Caki2 (cell line): ENCODE results near the gene RINL. TPM values are rescaled to one million over a fixed set of nuclear protein-coding genes. Genes with fewer than 3 reads are reported as not detected.
"Not testable (repeated sequence)": the region's sequence is repeated elsewhere in the genome, so short reads cannot be mapped to it uniquely, and the experiment has no call there.

Experiments
- DNase-seq: peaks from one replicate; pipeline ENCODE4 v3.0.0-alpha.2; 2015; ENCODE audit warnings: low read depth
- in situ Hi-C: cut with HindIII; loops from 2 replicates; pipeline ENCODE4 v1.10.0; 2016; ENCODE audit warnings: low sequenced_read_pairs, low pct_unique_long_range_greater_than_20kb, mixed read lengths
- total RNA-seq: library from RNA; depleted of rRNA; stranded (reverse); fragments of >200 nt; shearing (Covaris generic); gene quantifications from 2 replicates; pipeline ENCODE4 v1.2.3, GENCODE V29; 2014; ENCODE audit warnings: low replicate concordance

The RINL gene
- total RNA-seq, 1 experiment from 2014 or later, result 9.9 TPM

DNA sequence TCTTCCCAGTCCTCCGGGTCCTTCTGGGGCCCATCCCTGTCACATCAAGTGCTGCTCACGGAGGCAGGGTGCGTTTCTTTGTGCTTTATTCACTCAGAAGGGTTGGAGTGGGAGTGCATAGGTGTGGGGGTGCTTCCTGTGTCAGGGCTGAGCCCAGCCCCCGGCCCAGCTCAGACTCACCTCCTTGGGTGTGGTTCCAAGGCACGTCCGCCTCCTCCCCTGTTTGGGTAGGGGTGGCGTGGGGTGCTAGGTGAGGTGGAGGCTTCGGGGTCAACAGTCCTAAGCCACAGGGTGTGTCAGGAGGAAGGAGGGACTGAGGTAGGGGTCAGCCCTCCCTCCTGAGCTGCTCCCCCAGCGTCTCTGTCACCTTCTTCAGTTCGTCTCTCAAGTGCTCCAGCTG, 30.8 kb upstream of the RINL start:
- no peak for DNase-seq
- in situ Hi-C loops, result no loop called here

DNA sequence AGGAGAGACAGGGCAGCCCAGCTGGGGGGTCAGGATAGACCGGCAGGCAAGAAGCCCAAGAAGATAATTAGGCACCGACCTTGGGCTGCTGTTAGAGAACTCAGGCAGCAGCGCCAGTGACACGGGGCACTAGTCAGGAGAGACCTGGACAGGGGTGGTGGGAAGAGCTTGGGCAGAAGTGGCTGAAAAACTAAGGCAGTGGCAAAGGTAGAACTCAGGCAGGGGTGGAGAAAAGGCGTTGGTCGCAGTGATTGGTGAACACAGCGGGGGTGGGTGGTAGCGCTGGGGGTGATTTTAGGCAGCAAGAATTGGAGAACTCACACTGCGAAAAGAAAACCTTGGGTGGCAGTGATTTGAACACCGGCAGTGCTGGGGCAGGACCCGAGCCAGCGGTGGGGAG, 29.6 kb upstream of the RINL start:
- in situ Hi-C loops, result no loop called here

DNA sequence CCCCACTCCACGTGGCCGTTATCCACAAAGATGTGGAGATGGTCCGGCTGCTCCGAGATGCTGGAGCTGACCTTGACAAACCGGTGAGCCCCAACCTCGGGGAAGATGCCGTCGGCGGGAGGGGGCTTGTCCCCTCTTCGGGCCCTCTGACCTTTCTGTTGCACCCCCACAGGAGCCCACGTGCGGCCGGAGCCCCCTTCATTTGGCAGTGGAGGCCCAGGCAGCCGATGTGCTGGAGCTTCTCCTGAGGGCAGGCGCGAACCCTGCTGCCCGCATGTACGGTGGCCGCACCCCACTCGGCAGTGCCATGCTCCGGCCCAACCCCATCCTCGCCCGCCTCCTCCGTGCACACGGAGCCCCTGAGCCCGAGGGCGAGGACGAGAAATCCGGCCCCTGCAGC, 29.2 kb upstream of the RINL start:
- in situ Hi-C loops, result no loop called here
- DNase-seq, result no peak

More for the DNA sequence above, 29.6 kb upstream of the RINL start:
- no peak for DNase-seq

DNA sequence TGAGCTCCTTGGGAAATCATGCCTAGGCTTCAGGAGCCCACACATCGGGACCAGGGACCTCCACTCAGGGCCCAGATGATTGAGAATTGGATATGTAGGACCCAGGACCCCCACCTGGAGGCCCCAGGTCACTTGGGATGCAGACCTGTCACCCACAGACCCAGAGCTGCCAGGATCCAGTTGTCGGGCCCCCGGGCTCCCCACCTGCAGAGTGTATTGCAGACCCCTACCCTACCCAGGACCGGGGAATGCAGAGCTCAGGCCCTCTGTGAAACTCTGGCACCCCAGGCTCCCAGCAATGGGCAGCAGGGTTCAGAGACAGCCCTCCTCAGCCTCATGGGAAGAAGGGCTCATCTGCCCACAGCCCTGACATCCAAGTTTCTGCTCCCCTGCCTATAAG, 27.5 kb upstream of the RINL start:
- DNase-seq, result no peak
- in situ Hi-C loops, result no loop called here

DNA sequence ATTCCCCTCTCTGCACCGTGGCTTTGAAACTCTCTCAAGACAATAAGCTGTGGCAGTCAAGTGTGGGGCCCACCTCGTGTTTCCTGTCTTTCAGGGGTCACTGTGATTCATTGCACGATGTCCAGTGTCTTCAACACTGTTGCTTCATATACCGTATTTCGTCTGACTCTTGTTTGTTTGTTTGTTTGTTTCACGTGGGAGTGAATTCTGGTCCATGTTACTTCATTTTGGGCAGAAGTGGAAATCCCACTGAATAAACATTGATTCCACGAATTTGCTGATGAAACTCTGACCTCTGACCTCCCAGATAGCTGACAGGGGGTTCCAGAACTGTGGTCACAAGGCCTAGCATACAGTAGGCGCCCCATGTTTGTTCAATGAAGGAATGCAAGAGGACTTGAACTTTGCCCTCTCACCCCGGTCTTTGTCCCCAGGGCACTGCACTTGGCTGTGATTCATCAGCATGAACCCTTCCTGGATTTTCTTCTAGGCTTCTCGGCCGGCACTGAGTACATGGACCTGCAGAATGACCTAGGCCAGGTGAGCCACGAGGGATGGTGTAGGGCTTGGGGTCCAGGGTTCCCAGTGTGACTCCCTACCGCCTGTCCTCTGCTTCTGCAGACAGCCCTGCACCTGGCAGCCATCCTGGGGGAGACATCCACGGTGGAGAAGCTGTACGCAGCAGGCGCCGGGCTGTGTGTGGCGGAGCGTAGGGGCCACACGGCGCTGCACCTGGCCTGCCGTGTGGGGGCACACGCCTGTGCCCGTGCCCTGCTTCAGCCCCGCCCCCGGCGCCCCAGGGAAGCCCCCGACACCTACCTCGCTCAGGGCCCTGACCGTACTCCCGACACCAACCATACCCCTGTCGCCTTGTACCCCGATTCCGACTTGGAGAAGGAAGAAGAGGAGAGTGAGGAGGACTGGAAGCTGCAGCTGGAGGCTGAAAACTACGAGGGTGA, 26.8 kb upstream of the RINL start:
- no peak for DNase-seq
- in situ Hi-C loops, result no loop called here

DNA sequence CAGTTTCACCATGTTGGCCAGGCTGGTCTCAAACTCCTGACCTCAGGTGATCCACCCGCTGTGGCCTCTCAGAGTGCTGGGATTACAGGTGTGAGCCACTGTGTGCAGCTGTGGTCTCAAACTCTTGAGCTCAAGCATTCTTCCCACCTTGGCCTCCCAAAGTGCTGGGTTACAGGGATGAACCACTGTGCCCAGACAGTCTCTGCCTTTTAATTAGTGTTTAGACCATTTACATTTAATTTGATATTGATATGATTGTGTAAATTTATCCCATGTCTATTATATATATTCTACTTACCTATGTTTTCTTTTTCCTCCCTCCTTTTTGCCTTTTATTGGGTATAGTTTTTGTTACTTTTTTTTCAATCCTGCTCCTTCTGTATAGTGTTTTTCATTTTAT, 23.6 kb upstream of the RINL start:
- in situ Hi-C loops, result no loop called here
- DNase-seq, result no peak

DNA sequence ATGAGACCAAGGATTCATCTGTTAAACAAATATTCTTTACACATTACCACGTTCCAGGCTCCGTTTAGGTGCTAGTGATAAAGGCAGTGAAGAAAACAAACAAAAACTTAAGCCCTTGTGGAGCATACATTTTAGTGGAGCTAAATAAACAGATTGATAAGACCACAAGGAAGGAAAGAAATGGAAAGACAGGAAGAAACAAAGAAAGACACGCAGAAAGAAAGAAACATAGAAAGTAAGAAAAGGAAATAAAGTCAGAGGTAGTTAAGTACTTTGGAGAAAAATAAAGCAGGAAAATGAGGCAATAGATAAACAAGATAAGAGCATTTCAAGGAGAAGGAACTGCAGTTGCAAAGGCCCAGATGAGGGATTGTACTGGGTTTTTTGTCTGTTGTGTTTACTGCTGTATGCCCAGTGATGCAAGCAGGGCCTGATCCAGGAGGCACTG, 22.7 kb upstream of the RINL start:
- in situ Hi-C loops, result no loop called here
- DNase-seq, result no peak

DNA sequence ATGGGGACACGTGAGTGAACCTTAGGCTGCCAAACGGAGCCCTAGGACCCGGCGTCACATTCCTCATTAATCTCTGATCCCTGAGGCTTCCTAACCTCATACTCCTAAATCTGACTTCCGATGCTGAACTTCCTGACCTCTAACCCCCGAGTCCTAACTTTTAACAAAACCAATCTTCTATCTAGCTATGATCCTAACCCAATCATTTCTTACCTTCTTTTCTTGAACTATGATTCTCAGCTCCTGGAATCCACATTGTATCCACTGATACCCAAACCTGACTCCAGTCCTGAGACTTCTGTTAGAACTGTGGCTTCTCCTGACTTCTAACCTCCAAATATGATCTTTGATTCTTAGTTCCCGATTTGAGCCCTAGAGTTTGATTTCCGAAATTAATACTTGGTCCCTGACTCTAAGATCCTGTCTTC, 22.1 kb upstream of the RINL start:
- no peak for DNase-seq
- in situ Hi-C loops, result no loop called here

DNA sequence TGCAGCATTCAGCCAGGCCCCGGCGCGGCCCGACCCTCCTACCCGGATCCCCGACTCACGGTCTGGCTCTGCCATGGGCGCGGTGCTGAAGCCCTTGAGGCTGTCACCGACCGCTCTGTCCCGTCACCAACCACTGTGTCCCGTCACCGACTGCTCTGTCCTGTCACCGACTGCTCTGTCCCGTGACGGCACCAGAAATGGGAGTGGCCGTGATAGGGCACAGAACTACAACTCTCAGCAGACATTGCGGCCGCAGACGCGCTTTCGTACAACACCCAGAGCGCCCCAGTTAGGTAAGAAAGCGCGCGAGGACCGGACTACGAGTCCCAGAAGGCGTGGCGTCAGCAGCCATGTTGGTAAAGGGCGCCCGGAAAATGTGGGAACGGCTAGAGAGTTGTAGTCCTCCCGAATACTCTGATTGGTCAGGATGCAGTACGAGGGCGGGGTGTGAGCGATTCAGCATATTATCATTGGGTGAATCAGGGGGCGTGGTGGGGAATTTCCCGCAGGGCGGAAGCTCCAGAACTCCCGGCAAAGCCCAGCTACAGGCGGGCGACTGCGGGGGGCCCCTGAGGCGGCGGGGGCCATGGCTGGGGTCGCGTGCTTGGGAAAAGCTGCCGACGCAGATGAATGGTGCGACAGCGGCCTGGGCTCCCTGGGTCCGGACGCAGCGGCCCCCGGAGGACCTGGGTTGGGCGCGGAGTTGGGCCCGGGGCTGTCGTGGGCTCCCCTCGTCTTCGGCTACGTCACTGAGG, 21.5 kb upstream of the RINL start, which contains the start of the genes NFKBIB and SIRT2:
NFKBIB (plus strand) TSS at position 523 of the 755 bp plus-strand sequence; CDS start at position 587, 64 bp downstream.
SIRT2 (minus strand) TSS at position 172 of the 755 bp plus-strand sequence; CDS start at position 75, 97 bp downstream.
- peak; percentile 100 for DNase-seq
- in situ Hi-C loops, result no loop called here

DNA sequence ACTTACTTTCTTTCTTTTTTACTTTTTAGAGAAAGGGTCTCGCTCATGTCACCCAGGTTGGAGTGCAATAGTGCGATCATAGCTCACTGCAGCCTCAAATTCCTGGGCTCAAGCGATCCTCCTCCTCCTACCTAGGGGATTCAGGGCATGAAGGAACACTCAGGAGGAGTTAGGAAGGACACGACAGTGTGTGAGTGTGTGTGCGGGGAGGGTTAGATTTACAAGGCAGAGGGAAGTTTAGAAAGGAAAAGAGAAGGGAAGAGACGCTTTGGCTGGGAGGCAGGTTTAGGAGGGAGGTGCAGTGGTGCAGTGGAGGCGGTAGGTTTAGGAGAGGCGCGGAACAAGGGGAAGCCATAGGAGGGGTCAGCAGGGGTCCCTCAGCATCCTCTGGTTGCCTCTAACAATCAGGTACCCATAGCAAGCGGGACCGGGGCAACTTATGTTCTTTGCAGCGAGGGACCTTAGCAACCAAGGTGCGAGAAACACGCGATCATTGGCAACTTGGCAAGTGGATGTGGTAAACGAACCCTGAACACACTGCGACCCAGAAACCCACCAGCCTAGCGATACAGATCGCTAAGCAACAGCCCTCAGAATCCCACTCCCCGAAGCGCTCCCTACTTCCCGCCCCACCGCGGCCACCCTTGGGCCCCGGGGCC, 20.8 kb upstream of the RINL start:
- in situ Hi-C loops, result no loop called here
- DNase-seq, result no peak

DNA sequence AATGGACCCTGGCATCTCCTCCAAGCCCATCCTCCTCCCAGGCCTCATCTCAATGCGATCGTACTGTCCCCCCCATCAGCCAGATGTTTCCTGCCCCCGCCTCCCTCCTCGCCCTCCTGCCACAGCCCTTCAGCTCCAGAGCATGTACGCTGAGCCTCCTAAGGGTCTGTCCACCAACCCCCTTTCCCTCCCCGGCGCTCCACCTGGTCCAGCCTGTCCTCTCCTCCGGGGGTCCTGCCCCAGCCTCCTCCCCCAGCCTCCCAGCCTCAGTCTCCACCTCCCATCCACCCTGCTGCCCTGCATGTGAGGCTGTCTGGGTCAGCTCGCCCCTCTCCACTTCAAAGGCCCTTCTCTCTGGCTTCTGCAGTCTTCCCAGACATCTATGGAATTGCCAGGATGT, 16.9 kb upstream of the RINL start:
- in situ Hi-C loops, result no loop called here
- DNase-seq, result no peak

DNA sequence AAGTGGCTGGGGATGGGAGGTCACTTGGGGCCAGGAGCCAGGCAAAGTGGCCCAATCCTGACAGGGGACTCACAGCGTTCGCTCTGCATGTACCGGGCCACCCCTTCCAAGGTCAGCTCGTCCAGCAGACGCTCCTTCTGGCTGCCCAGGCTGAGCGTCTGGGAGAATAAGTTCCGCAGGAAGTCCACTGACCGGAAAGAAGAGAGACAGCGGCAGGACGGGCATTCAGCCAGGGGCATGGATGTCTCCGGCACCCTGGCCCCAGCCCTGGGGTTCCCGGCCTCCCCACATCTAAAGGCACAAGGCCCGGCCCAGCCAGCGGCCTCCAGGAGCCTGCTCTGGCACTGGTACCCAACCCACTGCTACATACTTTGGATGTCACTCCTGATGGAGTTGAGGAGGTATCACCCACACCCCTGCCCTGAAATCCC, 15.3 kb upstream of the RINL start:
- DNase-seq, result no peak
- in situ Hi-C loops, result no loop called here

DNA sequence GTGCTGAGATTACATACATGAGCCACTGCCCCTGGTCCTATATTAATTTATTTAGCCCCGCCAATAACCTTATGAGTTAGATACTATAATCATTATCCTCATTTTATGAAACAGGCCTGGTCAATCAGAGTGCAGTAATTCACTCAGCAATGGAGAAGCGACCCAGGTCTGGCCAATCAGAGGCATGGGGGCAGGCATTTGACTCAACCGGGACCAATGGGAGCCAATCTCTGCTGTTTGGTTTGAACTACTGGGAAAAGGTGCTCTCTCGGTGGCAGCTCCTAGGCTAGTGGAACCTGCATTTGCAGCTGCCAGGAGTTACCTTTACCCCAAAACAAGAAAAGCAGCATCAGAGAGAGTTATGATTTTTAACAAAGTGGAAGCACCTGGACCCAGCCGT, 14.8 kb upstream of the RINL start:
- in situ Hi-C loops, result no loop called here
- no peak for DNase-seq

DNA sequence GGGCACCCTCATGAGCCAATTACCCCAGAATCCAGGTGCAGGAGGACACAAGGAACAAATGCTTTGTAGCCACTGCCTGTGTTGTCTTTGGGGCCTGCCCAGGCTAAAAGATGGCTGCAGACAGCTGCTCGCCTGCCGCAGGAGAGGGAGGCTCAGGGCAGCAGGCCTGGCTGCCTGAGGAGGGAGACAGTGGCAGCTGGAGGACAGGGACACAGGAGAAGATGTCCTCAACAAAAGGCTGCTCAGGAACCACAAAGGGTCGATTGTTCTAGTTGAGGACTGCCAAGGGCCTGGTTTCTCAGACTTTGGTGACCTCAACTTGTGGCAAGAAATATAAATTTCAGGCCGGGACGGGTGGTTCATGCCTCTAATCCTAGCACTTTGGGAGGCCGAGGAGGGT, 13.7 kb upstream of the RINL start:
- DNase-seq, result no peak
- in situ Hi-C loops, result no loop called here

DNA sequence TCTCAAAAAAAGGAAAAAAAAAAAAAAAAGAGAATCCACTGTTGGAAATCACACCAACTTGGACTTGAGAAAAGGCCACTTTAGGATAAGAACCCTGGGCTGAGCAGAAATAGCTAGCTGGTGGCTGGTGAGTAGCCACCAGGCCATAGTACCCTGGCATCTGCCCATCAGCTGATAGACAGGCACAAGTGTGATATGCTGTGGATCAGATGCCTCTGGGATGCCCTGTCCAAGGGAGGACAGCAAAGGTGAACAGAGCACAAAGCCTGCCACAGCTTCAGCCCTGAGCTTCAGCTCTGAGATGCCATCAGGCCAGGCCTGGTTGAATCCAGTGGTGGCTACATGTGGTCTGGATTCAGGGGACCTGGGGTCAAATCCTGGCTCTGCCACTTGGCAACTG, 12.6 kb upstream of the RINL start:
- no peak for DNase-seq
- in situ Hi-C loops, result no loop called here

DNA sequence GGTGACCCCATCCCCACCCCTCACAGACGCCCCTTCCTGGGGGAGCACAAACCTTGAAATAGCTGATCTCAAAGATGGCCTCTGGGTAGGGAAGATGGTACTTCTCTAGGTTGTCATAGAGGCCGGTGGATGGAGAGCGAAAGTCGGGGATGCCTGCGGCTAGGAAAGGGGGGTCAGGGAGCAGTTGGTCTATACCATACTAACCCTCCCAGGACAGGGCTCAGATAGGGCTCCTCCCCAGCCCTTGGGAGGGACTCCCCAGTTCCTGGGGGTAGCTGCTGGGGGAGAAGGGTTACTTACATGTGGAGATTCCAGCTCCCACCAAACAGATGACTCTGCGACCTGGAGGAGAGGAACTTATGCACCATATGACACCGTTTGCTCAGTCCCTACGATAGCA, 11.7 kb upstream of the RINL start:
- no peak for DNase-seq
- in situ Hi-C loops, result no loop called here

DNA sequence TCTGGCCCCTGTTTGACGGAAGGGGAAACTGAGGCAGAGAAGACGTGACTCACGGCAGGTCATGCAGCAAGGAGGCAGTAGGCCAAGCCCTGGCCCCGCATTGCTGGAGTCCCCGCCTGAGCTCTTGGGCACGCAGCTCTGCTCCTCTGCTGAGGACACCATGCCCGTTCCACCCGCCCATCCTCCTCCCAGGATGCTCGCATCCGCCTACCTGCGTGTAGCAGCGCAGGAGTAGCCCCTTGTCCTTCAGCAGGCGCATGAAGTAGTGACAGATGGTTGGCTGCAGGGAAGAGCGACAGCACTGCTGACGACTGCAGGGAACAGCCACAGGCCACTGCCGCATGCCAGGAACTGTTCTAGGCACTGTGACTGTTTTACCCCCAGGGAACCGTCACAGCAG, 10.8 kb upstream of the RINL start:
- no peak for DNase-seq
- in situ Hi-C loops, result no loop called here

DNA sequence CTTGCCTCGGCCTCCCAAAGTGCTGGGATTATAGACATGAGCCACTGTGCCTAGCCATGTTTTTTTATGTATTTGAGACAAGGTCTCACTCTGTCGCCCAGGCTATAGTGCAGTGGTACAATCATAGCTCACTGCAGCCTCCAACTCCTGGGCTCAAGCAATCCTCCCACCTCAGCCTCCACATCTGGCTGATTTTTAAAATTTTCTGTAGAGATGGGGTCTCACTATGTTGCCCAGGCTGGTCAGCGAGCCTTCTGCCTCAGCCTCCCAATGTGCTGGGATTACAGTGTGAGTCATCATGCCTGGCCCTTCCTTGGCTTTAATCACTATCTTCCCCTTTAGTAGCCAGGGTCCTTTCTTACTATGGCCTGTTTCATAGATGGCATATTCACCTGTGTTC, 6.6 kb upstream of the RINL start:
- DNase-seq, in situ Hi-C loops: not testable (repeated sequence)

DNA sequence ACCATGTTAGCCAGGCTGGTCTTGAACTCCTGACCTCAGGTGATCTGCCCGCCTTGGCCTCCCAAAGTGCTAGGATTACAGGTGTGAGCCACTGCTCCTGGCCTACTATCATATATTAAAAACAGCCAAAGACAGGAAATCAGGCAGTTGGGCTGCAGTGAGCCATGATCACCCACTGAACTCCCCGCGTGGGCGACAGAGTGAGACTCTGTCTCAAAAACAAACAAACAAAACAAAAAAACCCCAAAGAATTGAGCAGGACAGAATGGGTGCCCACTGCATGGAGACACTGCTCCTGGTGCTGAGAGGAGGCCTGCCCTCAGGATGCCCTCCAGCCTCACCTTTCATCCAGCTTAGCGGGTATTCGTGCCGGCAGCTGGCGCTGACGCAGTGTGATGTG, 5.2 kb upstream of the RINL start:
- in situ Hi-C loops, result no loop called here

More for the DNA sequence above, 5.2 kb upstream of the RINL start:
- no peak for DNase-seq
